Liver (tissue), 9 donors: ENCODE results near the gene PNMA1. TPM values are rescaled to one million over a fixed set of nuclear protein-coding genes. Genes with fewer than 3 reads are reported as not detected.

ENCODE experiments used
- DNase-seq: peaks from one replicate; pipeline ENCODE4 v3.0.0-alpha.2; 2017; ENCODE audit warnings: low spot score
- H3K27ac ChIP-seq, 2 donors: one replicate each; pipeline ENCODE4 v1.7.0; 2013; ENCODE audit warnings: inconsistent platforms in 2 of 2, low read length in 2 of 2, control low read depth in 1 of 2, low read depth in 1 of 2, mild to moderate bottlenecking in 1 of 2
- H3K27me3 ChIP-seq, 4 donors: one replicate each; pipeline versions ENCODE4 v1.6.1 to v1.7.0; 2013; ENCODE audit warnings: low read length in 3 of 4, inconsistent platforms in 1 of 4, mild to moderate bottlenecking in 1 of 4, moderate library complexity in 1 of 4; ENCODE audit not compliant: control insufficient read depth in 4 of 4, insufficient read depth in 4 of 4
- H3K36me3 ChIP-seq, 4 donors: one replicate each; pipeline versions ENCODE4 v1.6.1 to v1.7.0; 2013; ENCODE audit warnings: low read length in 3 of 4, mild to moderate bottlenecking in 3 of 4, low read depth in 1 of 4, moderate library complexity in 1 of 4; ENCODE audit not compliant: control insufficient read depth in 4 of 4, insufficient read depth in 3 of 4
- H3K4me1 ChIP-seq, 4 donors: one replicate each; pipeline versions ENCODE4 v1.6.1 to v1.7.0; 2013; ENCODE audit warnings: low read length in 3 of 4, mild to moderate bottlenecking in 3 of 4, moderate library complexity in 1 of 4; ENCODE audit not compliant: control insufficient read depth in 4 of 4, insufficient read depth in 4 of 4
- H3K4me3 ChIP-seq, 3 donors: one replicate each; pipeline versions ENCODE4 v1.6.1 to v1.7.0; 2013; ENCODE audit warnings: low read length in 3 of 3, control low read depth in 1 of 3, low read depth in 1 of 3, mild to moderate bottlenecking in 1 of 3
- H3K9ac ChIP-seq, 2 donors: one replicate each; pipeline ENCODE4 v1.7.0; 2013; ENCODE audit warnings: low read length in 2 of 2, mild to moderate bottlenecking in 2 of 2, moderate library complexity in 2 of 2, control low read depth in 1 of 2, low read depth in 1 of 2
- H3K9me3 ChIP-seq, 4 donors: one replicate each; pipeline versions ENCODE4 v1.6.1 to v1.7.0; 2013; ENCODE audit warnings: low read length in 3 of 4; ENCODE audit not compliant: control insufficient read depth in 4 of 4
- ATF3 ChIP-seq: IDR thresholded peaks from 2 replicates; pipeline ENCODE4 v1.6.1; 2016; ENCODE audit warnings: antibody characterized with exemption
- CTCF ChIP-seq: fragments of 150-350 bp; IDR thresholded peaks from 2 replicates; pipeline ENCODE4 v1.5.1; 2017; ENCODE audit warnings: improper control_type of control experiment, low read depth, low read length; ENCODE audit not compliant: missing input control
- EGR1 ChIP-seq, 2 donors: IDR thresholded peaks; 2 replicates each; pipeline ENCODE4 v1.6.1; 2016 to 2018; ENCODE audit warnings: antibody characterized with exemption in 2 of 2, low read depth in 2 of 2
- FOXA2 ChIP-seq: IDR thresholded peaks from 2 replicates; pipeline ENCODE4 v1.6.1; 2016; ENCODE audit warnings: antibody characterized with exemption
- HNF4A ChIP-seq, 2 donors: conservative IDR thresholded peaks; 2 replicates each; pipeline ENCODE4 v1.6.1; 2016; ENCODE audit warnings: antibody characterized with exemption in 2 of 2, mild to moderate bottlenecking in 2 of 2
- HNF4G ChIP-seq: IDR thresholded peaks from 2 replicates; pipeline ENCODE4 v1.6.1; 2016; ENCODE audit warnings: antibody characterized with exemption
- JUND ChIP-seq, 2 donors: IDR thresholded peaks; 2 replicates each; pipeline ENCODE4 v1.6.1; 2016; ENCODE audit warnings: antibody characterized with exemption in 2 of 2
- NR2F2 ChIP-seq: IDR thresholded peaks from 2 replicates; pipeline ENCODE4 v1.6.1; 2016; ENCODE audit warnings: antibody characterized with exemption
- RAD21 ChIP-seq, 2 donors: IDR thresholded peaks; 2 replicates each; pipeline ENCODE4 v1.6.1; 2016; ENCODE audit warnings: antibody characterized with exemption in 2 of 2, mild to moderate bottlenecking in 2 of 2
- REST ChIP-seq: IDR thresholded peaks from 2 replicates; pipeline ENCODE4 v1.6.1; 2016; ENCODE audit warnings: antibody characterized with exemption, mild to moderate bottlenecking
- SP1 ChIP-seq: IDR thresholded peaks from 2 replicates; pipeline ENCODE4 v1.6.1; 2018; ENCODE audit warnings: antibody characterized with exemption, mild to moderate bottlenecking
- TAF1 ChIP-seq: conservative IDR thresholded peaks from 2 replicates; pipeline ENCODE4 v1.6.1; 2016; ENCODE audit warnings: antibody characterized with exemption, mild to moderate bottlenecking
- YY1 ChIP-seq: IDR thresholded peaks from 2 replicates; pipeline ENCODE4 v1.6.1; 2016; ENCODE audit warnings: antibody characterized with exemption, mild to moderate bottlenecking
- ZBTB33 ChIP-seq: IDR thresholded peaks from 2 replicates; pipeline ENCODE4 v1.6.1; 2016; ENCODE audit warnings: antibody characterized with exemption
- WGBS: extraction: QIAGEN DNeasy Blood & Tissue Kit; methylation state at CpG from one replicate; pipeline ENCODE4 v1.1.7; 2013; 5-methylcytosine and 5-hydroxymethylcytosine counted together
- polyA plus RNA-seq, 2 donors: library from polyadenylated mRNA; stranded (reverse) in 1 of 2; unstranded in 1 of 2; fragments of 200-250 nt in 1 of 2; fragments of >200 nt in 1 of 2; fragmentation: Nextera tagmentation in 1 of 2; extraction: Ambion mirVana in 1 of 2; gene quantifications; one replicate each; pipeline versions ENCODE4 v1.2.1 to v1.2.3, GENCODE V29; 2013 to 2015
- total RNA-seq, 2 donors: library from RNA; depleted of rRNA; stranded (reverse); fragments of >200 nt; gene quantifications; one replicate each; pipeline ENCODE4 v1.2.3, GENCODE V29; 2014
- TF ChIP-seq, protein P1 (sequence below): IDR thresholded peaks from 2 replicates; pipeline ENCODE4 v1.6.1; 2016; ENCODE audit warnings: antibody characterized with exemption
- donor health status: healthy.
- donor health status: healthy.
- donor health status: healthy.
- donor health status: healthy.
- donor health status: healthy.

The PNMA1 gene
- total and polyA plus RNA-seq, 4 donors = 2.3 to 10.4 (median 3.4) TPM

DNA sequence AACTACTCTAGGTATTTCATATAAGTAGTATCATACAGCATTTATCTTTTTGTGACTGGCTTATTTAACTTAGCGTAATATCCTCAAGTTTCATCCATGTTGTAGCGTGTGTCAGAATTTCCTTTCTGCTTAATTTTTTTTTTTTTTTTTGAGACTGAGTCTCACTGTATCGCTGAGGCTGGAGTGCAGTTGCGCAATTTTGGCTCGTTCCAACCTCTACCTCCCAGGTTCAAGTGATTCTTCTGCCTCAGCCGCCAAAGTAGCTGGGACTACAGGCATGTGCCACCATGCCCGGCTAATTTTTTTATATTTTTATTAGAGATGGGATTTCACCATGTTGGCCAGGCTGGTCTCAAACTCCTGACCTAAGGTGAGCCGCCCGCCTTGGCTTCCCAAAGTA lies 28.9 kb downstream of the PNMA1 start (continued):
- TF ChIP-seq YY1 (no peak), RAD21 (IDR thresholded peaks at IDR 0.05) (no peak), ZBTB33 (no peak)
- TF ChIP-seq, protein P1, sequence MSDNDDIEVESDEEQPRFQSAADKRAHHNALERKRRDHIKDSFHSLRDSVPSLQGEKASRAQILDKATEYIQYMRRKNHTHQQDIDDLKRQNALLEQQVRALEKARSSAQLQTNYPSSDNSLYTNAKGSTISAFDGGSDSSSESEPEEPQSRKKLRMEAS = no peak

DNA sequence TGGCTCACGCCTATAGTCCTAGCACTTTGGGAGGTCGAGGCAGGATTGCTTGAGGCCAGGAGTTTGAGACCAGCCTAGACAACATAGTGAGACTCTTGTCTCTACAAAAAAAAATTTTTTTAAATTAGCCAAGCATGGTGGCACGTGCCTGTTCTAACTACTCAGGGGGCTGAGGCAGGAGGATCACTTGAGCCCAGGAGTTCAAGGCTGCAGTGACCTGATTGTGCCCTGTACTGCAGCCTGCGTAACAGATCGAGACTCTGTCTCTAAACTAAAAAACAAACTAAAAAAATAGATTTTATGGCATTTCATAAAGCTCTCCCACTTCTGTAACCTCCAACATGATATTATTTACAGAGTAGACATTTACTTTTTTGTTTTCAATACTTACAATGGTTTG lies 29.6 kb downstream of the PNMA1 start:
- H3K36me3 ChIP-seq = no peaks in the 10 kb centered on the region
- H3K9me3 ChIP-seq = no peaks in the 10 kb centered on the region
- H3K4me3 ChIP-seq = no peak overlapping the region
- WGBS = 88% methylated on average over 5 of the region's 5 CpGs
- H3K27ac ChIP-seq = no peak overlapping the region
- H3K27me3 ChIP-seq = no peaks in the 10 kb centered on the region
- no peak overlapping the region for H3K9ac ChIP-seq
- DNase-seq = no peak
- TF ChIP-seq EGR1 (IDR thresholded peaks at IDR 0.05; ENCODE audit: low read depth in 2 of 2) = no peak
- TF ChIP-seq, protein P1 = no peak
- no peak for TF ChIP-seq HNF4G
- no peak for TF ChIP-seq SP1
- no peak for TF ChIP-seq JUND (IDR thresholded peaks at IDR 0.05)
- TF ChIP-seq TAF1 = no peak
- no peak for TF ChIP-seq FOXA2
- TF ChIP-seq ATF3 = no peak
- no peak for TF ChIP-seq ZBTB33
- TF ChIP-seq CTCF = no peak
- TF ChIP-seq HNF4A (conservative IDR thresholded peaks at IDR 0.05) = no peak
- TF ChIP-seq NR2F2 = no peak
- TF ChIP-seq REST = no peak
- no peaks in the 10 kb centered on the region for H3K4me1 ChIP-seq
